ENCODE data around the gene NTRK2.

- TF ChIP-seq CTCF (conservative IDR thresholded peaks at IDR 0.05; ENCODE audit: low read depth in 2 of 2) (no peak), ZNF462 (CRISPR knock-in tag; IDR thresholded peaks at IDR 0.05) (no peak), JUNB (IDR thresholded peaks at IDR 0.05; ENCODE audit: unreplicated experiment) (no peak), REST (IDR thresholded peaks at IDR 0.05; ENCODE audit: unreplicated experiment) (no peak), EZH2phosphoT487 (IDR thresholded peaks at IDR 0.05; ENCODE audit: unreplicated experiment) (no peak), POLR2AphosphoS5 (IDR thresholded peaks at IDR 0.05; ENCODE audit: low read depth) (no peak), EZH2 (IDR thresholded peaks at IDR 0.05; ENCODE audit: low read depth, unreplicated experiment) (no peak), NANOG (IDR thresholded peaks at IDR 0.05; ENCODE audit: borderline replicate concordance) (no peak)
Measured at GRCh38 chr9:84677080-84677479, 7.6 kb downstream of the NTRK2 start.

All from GM23338 (cell line).